ENCODE measurements around the gene SSC5D.

The SSC5D gene

GRCh38 chr19:55453511-55454260 is 34.5 kb upstream of the SSC5D start:
- FAIRE-seq (no peak), DNase-seq (ENCODE audit: extremely low spot score, insufficient read length, low read depth) (no peak)

- FAIRE-seq: no peak
Observed at GRCh38 chr19:55454787-55455243, 33.4 kb upstream of the SSC5D start.

GRCh38 chr19:55455576-55456235 is 32.5 kb upstream of the SSC5D start:
- FAIRE-seq (no peak), DNase-seq (ENCODE audit: extremely low spot score, insufficient read length, low read depth) (no peak)

More at GRCh38 chr19:55454787-55455243, 33.4 kb upstream of the SSC5D start:
- DNase-seq (ENCODE audit: extremely low spot score, insufficient read length, low read depth): no peak

GRCh38 chr19:55456347-55456746 is 31.9 kb upstream of the SSC5D start:
- FAIRE-seq (no peak), DNase-seq (ENCODE audit: extremely low spot score, insufficient read length, low read depth) (no peak)

- no peak for FAIRE-seq
- no peak for DNase-seq (ENCODE audit: extremely low spot score, insufficient read length, low read depth)
Observed at GRCh38 chr19:55457683-55458457, 30.4 kb upstream of the SSC5D start.

GRCh38 chr19:55459551-55459949 is 28.7 kb upstream of the SSC5D start:
- DNase-seq (ENCODE audit: extremely low spot score, insufficient read length, low read depth) (no peak), FAIRE-seq (no peak)

- FAIRE-seq: no peak
- no peak for DNase-seq (ENCODE audit: extremely low spot score, insufficient read length, low read depth)
Observed at GRCh38 chr19:55459950-55460657, 28.1 kb upstream of the SSC5D start.

- FAIRE-seq (peak; percentile 82), DNase-seq (ENCODE audit: extremely low spot score, insufficient read length, low read depth) (peak; percentile 64)
Observed at GRCh38 chr19:55460670-55461258, 27.5 kb upstream of the SSC5D start.

GRCh38 chr19:55461259-55461973 is 26.8 kb upstream of the SSC5D start, which contains the start of gene ISOC2:
Gene ISOC2, minus strand, starts transcription at chr19:55461642. Its CDS starts 5,156 bp downstream, at chr19:55456486.
- DNase-seq (ENCODE audit: extremely low spot score, insufficient read length, low read depth) (peak; percentile 99), FAIRE-seq (peak; percentile 100)

GRCh38 chr19:55461974-55462626 is 26.1 kb upstream of the SSC5D start:
- FAIRE-seq (no peak), DNase-seq (ENCODE audit: extremely low spot score, insufficient read length, low read depth) (no peak)

- DNase-seq (ENCODE audit: extremely low spot score, insufficient read length, low read depth) (no peak), FAIRE-seq (no peak)
Observed at GRCh38 chr19:55462722-55463121, 25.5 kb upstream of the SSC5D start.

- DNase-seq (ENCODE audit: extremely low spot score, insufficient read length, low read depth) (no peak), FAIRE-seq (no peak)
Observed at GRCh38 chr19:55463583-55464031, 24.6 kb upstream of the SSC5D start.

GRCh38 chr19:55464039-55464661 is 24.1 kb upstream of the SSC5D start:
- no peak for DNase-seq (ENCODE audit: extremely low spot score, insufficient read length, low read depth)
- no peak for FAIRE-seq

GRCh38 chr19:55464662-55465054 is 23.6 kb upstream of the SSC5D start, which contains the start of gene C19orf85:
Gene C19orf85, minus strand, starts transcription at chr19:55464751. Its CDS starts 197 bp downstream, at chr19:55464554.
- FAIRE-seq (no peak), DNase-seq (ENCODE audit: extremely low spot score, insufficient read length, low read depth) (no peak)

GRCh38 chr19:55465460-55466240 is 22.6 kb upstream of the SSC5D start:
- no peak for FAIRE-seq
- no peak for DNase-seq (ENCODE audit: extremely low spot score, insufficient read length, low read depth)

GRCh38 chr19:55466241-55466614 is 22.0 kb upstream of the SSC5D start:
- no peak for DNase-seq (ENCODE audit: extremely low spot score, insufficient read length, low read depth)
- no peak for FAIRE-seq

Data from GM18507 (cell line).